ENCODE results near the gene CHPT1. TPM values are rescaled to one million over a fixed set of nuclear protein-coding genes. Genes with fewer than 3 reads are reported as not detected.

The CHPT1 gene
- total and polyA plus RNA-seq, 2 of the 13 experiments (the other 11 are each of a cell fraction or from before 2014, with no cell fraction given) = 117 to 178 TPM

- no peak for TF ChIP-seq XBP1 (CRISPR knock-in tag; IDR thresholded peaks at IDR 0.05)
Measured at GRCh38 chr12:101670007-101670671, 27.3 kb upstream of the CHPT1 start (continued).

- BruUV-seq (replicated peaks) = no TSS peak
- no peaks in the 10 kb centered on the region for H3K79me2 ChIP-seq (ENCODE audit: insufficient read depth, low read length)
- H3K4me1 ChIP-seq (ENCODE audit: insufficient read depth, low read length) = peaks cover 76% of the 10 kb centered on the region
- H2AFZ ChIP-seq (ENCODE audit: low read length) = peak overlapping the region; percentile 20
- ChIA-PET POLR2A (interaction anchor here (1.1 to 1.2 kb wide), 2 partner anchors 27 to 55 kb away, joined by 3 to 6 read pairs; no protein-coding TSS in a partner anchor), CTCF (ENCODE audit: low intra/inter-chr PET ratio, low total read pairs) (interaction anchor here (1.0 kb wide), 1 partner anchor 27 kb away, joined by 3 read pairs; no protein-coding TSS in a partner anchor)
- in situ Hi-C loops (cut with HindIII; ENCODE audit: extremely low pct_ligation_motif_present, low pct_unique_long_range_greater_than_20kb) (no loop called here), intact Hi-C loops (cut with micrococcal nuclease; ENCODE audit: unreplicated experiment) (loop anchor here (2.0 to 5.0 kb wide), 2 partner anchors 26 to 41 kb away; partner anchors contain the start of gene CHPT1)
- ATAC-seq = no peak; the same call in 2 of the 3 replicates
- peak overlapping the region; percentile 18 for H3K27ac ChIP-seq (ENCODE audit: extremely low read length, insufficient read depth, low read length)
- no peaks in the 10 kb centered on the region for H3K9me3 ChIP-seq (ENCODE audit: low read length)
- H3K9ac ChIP-seq (ENCODE audit: insufficient read depth, low read depth, low read length) = peak overlapping the region; percentile 36; the same call in 1 of the 2 replicates
- FAIRE-seq = no peak
- no peak for DNase-seq (ENCODE audit: low spot score)
- WGBS (ENCODE audit: low lambda C conversion rate) = 56% methylated on average over 6 of the region's 6 CpGs
- peak overlapping the region in 2 of 3 experiments; percentile 31 to 37; a peak in 2 of 6 replicates for H3K4me3 ChIP-seq (replicated peaks in 1 of 3; ENCODE audit: insufficient read depth in 1 of 3, low read depth in 2 of 3, low read length in 3 of 3)
- no peaks in the 10 kb centered on the region for H4K20me1 ChIP-seq (ENCODE audit: insufficient read depth, low read length)
- H3K27me3 ChIP-seq (ENCODE audit: control insufficient read depth in 1 of 2, insufficient read depth in 2 of 2, low read length in 2 of 2) = no peaks in the 10 kb centered on the region
- no peaks in the 10 kb centered on the region for H3K36me3 ChIP-seq (replicated peaks in 1 of 2; ENCODE audit: control insufficient read depth in 1 of 2, insufficient read depth in 2 of 2, low read length in 2 of 2)
- peak overlapping the region; percentile 67 for H3K4me2 ChIP-seq (ENCODE audit: low read depth, low read length)
- TF ChIP-seq ZKSCAN8 (CRISPR knock-in tag; IDR thresholded peaks at IDR 0.05; ENCODE audit: borderline replicate concordance) = no peak
- TF ChIP-seq ZNF646 (CRISPR knock-in tag; IDR thresholded peaks at IDR 0.05) = peak; percentile 66; the same call in 1 of the 2 replicates
- TF ChIP-seq ZSCAN29 (CRISPR knock-in tag; conservative IDR thresholded peaks at IDR 0.05) = 0 out of 2 replicates have a peak, but pooled peaks have one; percentile 8
- TF ChIP-seq ZSCAN21 (CRISPR knock-in tag; IDR thresholded peaks at IDR 0.05; ENCODE audit: borderline replicate concordance) = 0 out of 2 replicates have a peak, but pooled peaks have one; percentile 11
- no peak for TF ChIP-seq HNRNPL (IDR thresholded peaks at IDR 0.05; ENCODE audit: low read depth, low read length)
Measured at GRCh38 chr12:101671157-101671791, 26.2 kb upstream of the CHPT1 start.
